ENCODE data around the gene CUEDC1. TPM values are rescaled to one million over a fixed set of nuclear protein-coding genes. Genes with fewer than 3 reads are reported as not detected.

CUEDC1 gene
- total and polyA plus RNA-seq, 2 of the 13 experiments (the other 11 are each of a cell fraction or from before 2014, with no cell fraction given), result 7.4 to 12.9 TPM

DNA sequence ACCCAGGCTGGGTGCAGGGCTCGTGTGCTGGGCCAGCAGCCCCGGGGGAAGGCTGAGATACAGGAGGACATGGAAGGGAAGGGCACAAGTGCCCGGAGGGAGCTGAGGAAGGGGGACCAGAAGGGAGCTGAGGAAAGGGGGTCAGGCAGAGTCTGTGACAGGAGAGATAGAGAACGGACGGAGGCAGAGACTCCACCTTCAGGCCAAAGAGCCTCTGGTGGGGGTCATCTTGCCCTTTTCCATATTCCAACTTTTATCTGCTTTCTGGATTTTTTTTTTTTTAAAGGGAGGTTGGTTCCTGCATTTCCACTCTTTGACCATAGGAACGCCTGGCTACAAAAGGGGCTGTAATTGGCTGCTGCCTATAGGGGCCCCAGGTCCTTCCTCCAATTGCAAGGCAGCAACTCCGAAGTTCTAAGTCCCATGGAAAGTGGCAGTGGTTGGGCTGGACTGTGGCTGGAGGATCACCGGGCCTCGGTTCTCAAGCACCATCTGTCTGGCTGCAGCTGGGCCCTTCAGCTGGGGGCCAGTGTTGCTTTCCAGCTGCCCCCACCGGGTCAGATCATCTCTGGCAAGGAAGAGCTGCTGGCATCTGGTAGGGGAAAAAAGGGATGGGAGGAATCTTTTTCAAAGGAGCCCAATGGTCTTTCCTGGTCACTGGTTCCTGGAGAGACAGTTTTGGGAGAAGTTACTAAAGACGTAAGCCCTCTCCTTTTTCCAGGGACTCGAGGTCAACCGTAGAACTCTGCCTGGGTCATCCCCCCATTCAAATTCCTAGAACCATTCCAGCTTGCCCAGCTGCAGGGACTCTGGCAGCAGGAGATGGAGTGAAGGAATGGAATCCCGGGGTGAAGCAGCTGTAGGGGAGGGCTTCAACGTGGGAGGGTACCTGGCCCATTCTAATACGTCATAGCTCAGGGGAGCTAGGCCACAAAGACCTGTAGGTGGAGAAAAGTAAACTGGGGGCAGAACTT, 92.2 kb downstream of the CUEDC1 start (continued):
- TF ChIP-seq, protein P1, sequence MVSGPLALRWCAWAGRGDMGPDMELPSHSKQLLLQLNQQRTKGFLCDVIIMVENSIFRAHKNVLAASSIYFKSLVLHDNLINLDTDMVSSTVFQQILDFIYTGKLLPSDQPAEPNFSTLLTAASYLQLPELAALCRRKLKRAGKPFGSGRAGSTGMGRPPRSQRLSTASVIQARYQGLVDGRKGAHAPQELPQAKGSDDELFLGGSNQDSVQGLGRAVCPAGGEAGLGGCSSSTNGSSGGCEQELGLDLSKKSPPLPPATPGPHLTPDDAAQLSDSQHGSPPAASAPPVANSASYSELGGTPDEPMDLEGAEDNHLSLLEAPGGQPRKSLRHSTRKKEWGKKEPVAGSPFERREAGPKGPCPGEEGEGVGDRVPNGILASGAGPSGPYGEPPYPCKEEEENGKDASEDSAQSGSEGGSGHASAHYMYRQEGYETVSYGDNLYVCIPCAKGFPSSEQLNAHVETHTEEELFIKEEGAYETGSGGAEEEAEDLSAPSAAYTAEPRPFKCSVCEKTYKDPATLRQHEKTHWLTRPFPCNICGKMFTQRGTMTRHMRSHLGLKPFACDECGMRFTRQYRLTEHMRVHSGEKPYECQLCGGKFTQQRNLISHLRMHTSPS (CRISPR knock-in tag; IDR thresholded peaks at IDR 0.05; ENCODE audit: low read depth), result no peak
- no peak for TF ChIP-seq HNRNPLL (IDR thresholded peaks at IDR 0.05; ENCODE audit: low read depth, low read length, poor library complexity, severe bottlenecking)
- no peak; the same call in 1 of the 2 replicates for TF ChIP-seq PPARG (CRISPR knock-in tag; conservative IDR thresholded peaks at IDR 0.05)
- TF ChIP-seq ISL2 (CRISPR knock-in tag; IDR thresholded peaks at IDR 0.05), result no peak
- no peak for TF ChIP-seq TAF15 (IDR thresholded peaks at IDR 0.05; ENCODE audit: low read depth, low read length, poor library complexity, severe bottlenecking)
- no peak for TF ChIP-seq ZBTB7A (CRISPR knock-in tag; IDR thresholded peaks at IDR 0.05)
- no peak; the same call in 1 of the 2 replicates for TF ChIP-seq ZNF556 (CRISPR knock-in tag; IDR thresholded peaks at IDR 0.05; ENCODE audit: borderline replicate concordance)
- TF ChIP-seq, protein P2, sequence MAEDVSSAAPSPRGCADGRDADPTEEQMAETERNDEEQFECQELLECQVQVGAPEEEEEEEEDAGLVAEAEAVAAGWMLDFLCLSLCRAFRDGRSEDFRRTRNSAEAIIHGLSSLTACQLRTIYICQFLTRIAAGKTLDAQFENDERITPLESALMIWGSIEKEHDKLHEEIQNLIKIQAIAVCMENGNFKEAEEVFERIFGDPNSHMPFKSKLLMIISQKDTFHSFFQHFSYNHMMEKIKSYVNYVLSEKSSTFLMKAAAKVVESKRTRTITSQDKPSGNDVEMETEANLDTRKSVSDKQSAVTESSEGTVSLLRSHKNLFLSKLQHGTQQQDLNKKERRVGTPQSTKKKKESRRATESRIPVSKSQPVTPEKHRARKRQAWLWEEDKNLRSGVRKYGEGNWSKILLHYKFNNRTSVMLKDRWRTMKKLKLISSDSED (CRISPR knock-in tag; IDR thresholded peaks at IDR 0.05), result no peak
- TF ChIP-seq ZNF124 (CRISPR knock-in tag; IDR thresholded peaks at IDR 0.05), result 0 out of 2 replicates have a peak, but pooled peaks have one; percentile 43
- no peak; the same call in 1 of the 2 replicates for TF ChIP-seq HNF1A (IDR thresholded peaks at IDR 0.05; ENCODE audit: low read depth)
- no peak for TF ChIP-seq HNF1A (CRISPR knock-in tag; IDR thresholded peaks at IDR 0.05; ENCODE audit: borderline replicate concordance)
- no peak for TF ChIP-seq LBX2 (CRISPR knock-in tag; IDR thresholded peaks at IDR 0.05; ENCODE audit: borderline replicate concordance)
- TF ChIP-seq SAP130 (CRISPR knock-in tag; IDR thresholded peaks at IDR 0.05; ENCODE audit: low read depth), result peak; percentile 74
- TF ChIP-seq ZFP82 (CRISPR knock-in tag; IDR thresholded peaks at IDR 0.05; ENCODE audit: borderline replicate concordance), result no peak; the same call in 1 of the 2 replicates
- TF ChIP-seq NFIB (CRISPR knock-in tag; IDR thresholded peaks at IDR 0.05; ENCODE audit: borderline replicate concordance), result no peak
- TF ChIP-seq MEIS2 (CRISPR knock-in tag; IDR thresholded peaks at IDR 0.05), result no peak
- no peak for TF ChIP-seq ZNF496 (CRISPR knock-in tag; IDR thresholded peaks at IDR 0.05; ENCODE audit: insufficient replicate concordance)
- TF ChIP-seq RBFOX2 (IDR thresholded peaks at IDR 0.05; ENCODE audit: low read depth, low read length), result no peak
- TF ChIP-seq ZNF749 (CRISPR knock-in tag; IDR thresholded peaks at IDR 0.05; ENCODE audit: borderline replicate concordance), result 0 out of 2 replicates have a peak, but pooled peaks have one; percentile 13
- TF ChIP-seq SALL2 (CRISPR knock-in tag; IDR thresholded peaks at IDR 0.05), result 0 out of 2 replicates have a peak, but pooled peaks have one; percentile 56

Measured in HepG2 (cell line).